Stimulated activated CD4-positive, alpha-beta T cell treated with anti-CD3 and anti-CD28 coated beads, Interleukin-12 subunit alpha, Interleukin-12 subunit beta, amount 100 ng/mL, for 4 hours (primary cell): ENCODE data around the gene ADAMTS2.
"Not testable (repeated sequence)": the region's sequence is repeated elsewhere in the genome, so short reads cannot be mapped to it uniquely, and the experiment has no call there.

Experiments
- DNase-seq: peaks from one replicate; pipeline ENCODE4 v3.0.0-alpha.2; 2020

Gene ADAMTS2

GRCh38 chr5:179294131-179294780 is 51.0 kb downstream of the ADAMTS2 start:
- DNase-seq = no peak

DNA sequence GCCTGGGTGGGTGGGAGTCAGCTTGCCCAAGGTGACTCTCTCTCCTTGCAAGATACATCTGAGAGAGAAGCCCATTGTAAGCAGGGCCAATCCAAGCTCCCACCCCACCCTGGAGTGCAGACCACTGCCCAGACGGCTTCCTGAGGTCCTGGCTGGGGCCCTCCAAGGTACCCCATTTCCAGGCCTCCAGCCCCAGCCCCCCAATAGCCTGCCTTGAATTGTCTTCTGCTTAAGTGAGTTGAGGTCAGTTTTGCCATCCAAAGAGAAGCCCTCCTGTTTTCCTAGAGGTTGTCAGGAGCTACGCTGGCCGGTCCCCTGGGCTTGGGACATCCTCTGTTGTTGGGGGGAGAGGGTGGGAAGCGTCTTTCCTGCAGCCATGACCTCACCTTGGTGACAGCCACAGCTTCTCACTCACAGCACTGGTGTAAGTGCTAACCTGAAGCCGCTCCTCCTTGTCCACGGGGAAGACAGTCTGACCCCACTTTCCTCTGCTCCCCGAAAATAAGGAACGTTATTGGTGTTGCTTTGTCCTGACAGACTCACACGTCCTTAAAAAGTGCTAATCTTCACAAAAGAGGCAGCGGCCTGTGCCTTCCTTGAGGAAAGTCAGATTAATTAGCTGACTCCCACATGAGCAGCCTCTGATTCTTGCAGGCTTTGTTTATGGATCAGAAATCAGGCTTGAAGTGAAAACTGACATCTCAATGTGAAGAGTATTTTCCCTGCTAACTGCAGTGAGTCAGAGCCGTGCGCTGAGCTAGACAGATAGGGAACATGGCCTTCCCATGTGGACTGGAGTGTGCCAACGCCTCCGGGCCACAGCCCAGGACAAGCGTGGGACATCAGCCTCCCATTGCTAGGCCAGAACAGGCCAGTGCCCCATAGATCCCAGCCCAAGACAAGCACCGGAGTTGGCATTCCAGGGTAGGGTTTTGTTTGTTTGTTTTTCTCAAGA is 52.3 kb downstream of the ADAMTS2 start:
- no peak for DNase-seq

GRCh38 chr5:179292202-179292601 is 53.1 kb downstream of the ADAMTS2 start:
- no peak for DNase-seq

DNA sequence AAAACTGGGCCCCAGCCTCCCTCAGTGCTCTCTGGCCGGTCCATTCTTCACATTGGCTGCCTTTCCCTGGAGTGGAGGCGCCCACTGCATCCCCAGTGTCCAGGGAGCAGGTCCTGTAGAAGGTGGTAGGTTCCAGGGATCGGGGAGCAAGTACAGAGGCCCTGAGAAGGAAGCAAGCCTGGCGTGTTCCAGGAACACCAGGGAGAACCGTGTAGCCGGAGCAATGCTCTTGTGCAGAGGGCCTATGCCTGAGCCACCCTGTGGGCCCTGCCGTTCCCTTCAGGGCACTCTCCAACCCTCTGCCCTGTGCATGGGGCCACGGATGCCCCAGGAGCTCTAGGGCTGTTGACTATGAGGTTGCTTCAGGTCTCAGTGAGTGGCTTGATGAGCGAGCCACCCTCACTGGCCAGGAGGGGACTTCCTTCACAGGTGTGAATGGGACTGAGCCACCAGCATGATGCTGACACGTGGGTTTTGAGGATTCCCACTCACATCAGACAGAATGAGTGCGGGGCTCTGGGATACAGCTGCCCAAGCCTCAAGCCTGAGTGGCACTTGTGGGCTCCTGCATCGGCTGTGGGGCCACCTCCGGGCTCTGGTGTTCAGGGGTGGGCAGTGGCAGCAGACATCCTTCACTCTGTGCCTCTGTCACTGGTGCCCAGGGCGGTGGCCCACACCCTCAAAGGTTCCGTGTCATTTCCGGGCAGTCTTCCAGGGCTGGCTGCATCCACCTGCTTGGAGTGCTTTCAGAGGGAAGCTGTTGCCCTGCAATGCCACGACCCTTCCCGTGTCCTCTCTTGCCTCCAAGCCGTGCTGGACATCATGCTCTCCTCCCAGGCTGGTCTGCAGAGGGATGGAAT is 54.4 kb downstream of the ADAMTS2 start:
- no peak for DNase-seq

DNA sequence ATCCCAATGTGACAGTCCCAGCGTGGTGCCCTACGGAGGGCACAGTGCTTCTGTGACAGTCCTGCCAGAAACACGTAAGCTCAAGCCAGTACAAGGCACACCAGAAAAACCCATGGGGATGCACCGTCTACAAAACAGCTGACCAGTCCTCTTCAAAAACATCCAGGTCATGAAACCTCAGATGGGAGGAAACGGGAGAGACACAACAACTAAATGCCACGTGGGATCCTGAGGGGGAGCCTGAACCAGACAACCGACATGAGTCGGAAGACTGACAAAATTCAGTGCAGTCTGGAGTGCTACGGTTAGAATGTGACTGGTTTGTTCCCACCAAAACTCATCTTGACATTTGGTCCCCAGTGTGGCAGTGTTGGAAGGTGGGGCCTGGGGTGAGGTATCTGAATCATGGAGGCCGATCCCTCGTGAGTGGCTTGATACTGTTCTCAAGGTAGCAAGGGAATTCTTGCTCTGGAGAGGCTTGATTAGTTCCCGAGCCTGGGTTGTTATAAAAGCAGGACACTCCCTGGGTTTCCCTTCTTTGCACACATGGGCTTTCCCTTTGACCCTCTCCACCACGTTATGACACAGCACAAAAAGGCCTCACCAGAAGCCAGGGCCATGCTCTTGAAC is 55.4 kb downstream of the ADAMTS2 start:
- DNase-seq = no peak

- no peak for DNase-seq
These were observed 56.5 kb downstream of the ADAMTS2 start for GRCh38 chr5:179288809-179289185.

- DNase-seq = no peak
These were observed 57.0 kb downstream of the ADAMTS2 start for GRCh38 chr5:179288101-179288808.

GRCh38 chr5:179287631-179288030 is 57.6 kb downstream of the ADAMTS2 start:
- DNase-seq = no peak

- no peak for DNase-seq
These were observed 58.2 kb downstream of the ADAMTS2 start for GRCh38 chr5:179287071-179287470.

DNA sequence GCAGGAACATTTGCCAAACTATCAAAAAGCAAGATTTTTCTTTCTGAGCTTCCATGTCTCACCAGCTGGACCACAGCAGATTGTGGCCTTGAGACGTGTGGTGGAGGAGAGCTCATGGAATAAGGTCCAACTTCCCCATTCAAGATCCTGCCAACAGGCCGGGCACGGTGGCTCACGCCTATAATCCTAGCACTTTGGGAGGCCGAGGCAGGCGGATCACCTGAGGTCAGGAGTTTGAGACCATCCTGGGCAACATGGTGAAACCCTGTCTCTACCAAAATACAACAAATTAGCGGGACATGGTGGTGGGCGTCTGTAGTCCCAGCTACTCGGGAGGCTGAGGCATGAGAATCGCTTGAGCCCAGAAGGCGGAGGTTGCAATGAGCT is 59.5 kb downstream of the ADAMTS2 start:
- not testable (repeated sequence) for DNase-seq

GRCh38 chr5:179284751-179285631 is 60.3 kb downstream of the ADAMTS2 start:
- no peak for DNase-seq

DNA sequence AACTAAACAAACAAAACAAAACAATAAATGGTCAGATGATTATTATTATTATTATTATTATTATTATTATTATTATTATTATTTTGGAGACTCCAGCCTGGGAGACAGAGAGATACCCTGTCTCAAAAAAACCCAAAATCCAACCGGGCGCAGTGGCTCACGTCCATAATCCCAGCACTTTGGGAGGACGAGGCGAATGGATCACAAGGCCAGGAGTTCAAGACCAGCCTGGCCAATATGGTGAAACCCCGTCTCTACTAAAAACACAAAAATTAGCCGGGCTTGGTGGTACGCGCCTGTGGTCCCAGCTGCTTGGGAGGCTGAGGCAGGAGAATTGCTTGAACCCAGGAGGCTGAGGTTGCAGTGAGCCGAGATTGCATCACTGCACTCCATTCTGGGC is 61.4 kb downstream of the ADAMTS2 start:
- DNase-seq = not testable (repeated sequence)

DNA sequence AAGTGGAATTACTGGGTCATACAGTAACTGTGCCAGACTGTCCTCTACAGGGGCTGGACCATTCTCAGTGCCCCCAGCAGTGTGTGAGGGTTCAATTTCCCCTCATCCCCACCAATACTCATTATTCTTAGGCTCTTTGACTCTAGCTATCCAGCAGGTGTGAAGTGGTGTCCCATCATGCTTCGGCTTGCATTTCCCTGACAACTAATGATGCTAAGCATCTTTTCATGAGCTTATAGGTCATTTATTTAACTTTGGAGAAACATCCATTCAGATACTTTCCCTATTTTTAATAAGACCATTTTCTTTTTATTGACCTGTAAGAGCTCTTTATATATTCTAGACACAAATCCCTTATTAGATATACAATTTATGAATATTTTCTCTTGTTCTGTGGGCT is 63.6 kb downstream of the ADAMTS2 start:
- no peak for DNase-seq

DNA sequence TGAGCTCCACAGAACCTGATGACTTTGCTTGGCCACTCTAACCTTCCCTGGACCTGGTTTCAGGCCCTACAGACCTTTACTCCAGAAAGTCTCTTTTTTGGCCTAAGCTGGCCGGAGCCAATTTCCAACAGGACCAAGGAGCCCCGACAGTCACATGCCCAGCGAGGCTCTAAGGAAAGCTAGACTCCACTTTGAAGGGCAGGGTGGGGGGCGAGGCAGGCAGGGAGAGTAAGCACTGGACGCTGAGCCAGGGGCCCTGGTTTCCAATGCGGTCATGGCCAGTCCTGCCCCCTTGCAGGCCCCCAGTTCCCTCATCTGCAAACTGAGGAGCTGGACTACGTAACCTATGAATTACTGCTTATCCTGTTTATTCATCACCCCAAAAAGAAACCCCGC is 65.2 kb downstream of the ADAMTS2 start:
- DNase-seq = no peak

GRCh38 chr5:179279347-179280094 is 65.7 kb downstream of the ADAMTS2 start:
- DNase-seq = no peak

DNA sequence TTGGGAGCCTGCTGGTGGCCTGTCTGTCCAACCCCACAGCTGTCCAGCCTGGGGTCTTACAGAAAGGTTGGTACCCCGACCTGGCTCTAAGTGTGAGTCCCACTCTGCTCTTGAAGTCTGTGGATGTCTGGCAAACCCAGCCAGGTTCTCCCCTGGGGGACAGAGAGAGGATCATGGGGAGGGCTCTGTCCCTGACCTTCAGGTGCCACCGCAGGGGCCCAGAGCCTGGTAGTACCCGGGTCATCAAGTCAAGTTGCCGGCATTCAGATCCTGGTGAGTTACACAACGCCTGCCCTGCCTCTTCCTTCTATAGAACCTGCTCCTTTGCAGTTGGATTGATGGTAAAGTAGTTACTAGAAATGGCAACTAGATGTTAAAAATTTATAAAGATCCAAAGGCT is 66.7 kb downstream of the ADAMTS2 start:
- DNase-seq = no peak

- no peak for DNase-seq
These were observed 67.1 kb downstream of the ADAMTS2 start for GRCh38 chr5:179278119-179278518.

DNA sequence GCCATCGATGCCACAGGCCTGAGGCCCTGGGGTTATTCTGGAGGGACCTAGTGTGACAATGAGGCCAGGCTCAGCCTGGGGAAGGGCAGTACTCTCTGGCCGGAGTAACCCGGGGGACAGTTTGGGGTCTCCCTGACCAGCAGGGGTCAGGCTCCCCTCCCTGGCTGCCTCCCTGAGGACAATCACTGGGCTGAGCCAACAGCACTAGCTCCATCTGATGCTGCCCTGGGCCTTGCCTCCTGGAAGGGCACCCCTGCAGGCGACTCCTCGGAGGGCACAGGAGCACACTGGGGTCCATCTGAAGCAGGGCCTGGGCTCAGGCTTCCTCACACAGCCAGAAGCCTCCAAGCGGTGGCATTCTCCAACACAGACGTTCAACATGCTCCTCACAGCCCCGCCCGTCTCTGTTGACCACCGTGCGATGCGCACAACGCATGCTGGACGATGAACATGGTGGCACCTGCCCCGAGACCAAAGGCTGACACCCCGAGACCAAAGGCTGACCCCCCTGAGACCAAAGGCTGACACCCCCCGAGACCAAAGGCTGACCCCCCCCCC is 68.3 kb downstream of the ADAMTS2 start:
- DNase-seq = no peak

GRCh38 chr5:179275941-179276837 is 69.1 kb downstream of the ADAMTS2 start:
- DNase-seq = no peak
